ENCODE results near the gene CFAP251. TPM values are rescaled to one million over a fixed set of nuclear protein-coding genes. Genes with fewer than 3 reads are reported as not detected.

Gene CFAP251
- total RNA-seq, 1 experiment from 2014 or later: 3.8 TPM

- H3K36me3 Mint-ChIP-seq (ENCODE audit: insufficient read depth, unreplicated experiment): peaks cover 37% of the 10 kb centered on the region
- TF ChIP-seq, protein P1, sequence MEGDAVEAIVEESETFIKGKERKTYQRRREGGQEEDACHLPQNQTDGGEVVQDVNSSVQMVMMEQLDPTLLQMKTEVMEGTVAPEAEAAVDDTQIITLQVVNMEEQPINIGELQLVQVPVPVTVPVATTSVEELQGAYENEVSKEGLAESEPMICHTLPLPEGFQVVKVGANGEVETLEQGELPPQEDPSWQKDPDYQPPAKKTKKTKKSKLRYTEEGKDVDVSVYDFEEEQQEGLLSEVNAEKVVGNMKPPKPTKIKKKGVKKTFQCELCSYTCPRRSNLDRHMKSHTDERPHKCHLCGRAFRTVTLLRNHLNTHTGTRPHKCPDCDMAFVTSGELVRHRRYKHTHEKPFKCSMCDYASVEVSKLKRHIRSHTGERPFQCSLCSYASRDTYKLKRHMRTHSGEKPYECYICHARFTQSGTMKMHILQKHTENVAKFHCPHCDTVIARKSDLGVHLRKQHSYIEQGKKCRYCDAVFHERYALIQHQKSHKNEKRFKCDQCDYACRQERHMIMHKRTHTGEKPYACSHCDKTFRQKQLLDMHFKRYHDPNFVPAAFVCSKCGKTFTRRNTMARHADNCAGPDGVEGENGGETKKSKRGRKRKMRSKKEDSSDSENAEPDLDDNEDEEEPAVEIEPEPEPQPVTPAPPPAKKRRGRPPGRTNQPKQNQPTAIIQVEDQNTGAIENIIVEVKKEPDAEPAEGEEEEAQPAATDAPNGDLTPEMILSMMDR (IDR thresholded peaks at IDR 0.05; ENCODE audit: unreplicated experiment): no peak
- no peaks in the 10 kb centered on the region for H3K27me3 Mint-ChIP-seq (ENCODE audit: unreplicated experiment)
- peaks cover 14% of the 10 kb centered on the region for H3K4me1 Mint-ChIP-seq (ENCODE audit: low read depth, unreplicated experiment)
- peaks cover 8% of the 10 kb centered on the region for H3K9me3 Mint-ChIP-seq (ENCODE audit: low read depth, unreplicated experiment)
- CTCF ChIA-PET: interaction anchor here (0.7 to 1.7 kb wide), 6 partner anchors 19 to 107 kb away, joined by 3 to 5 read pairs (median 4); no protein-coding TSS in a partner anchor
- TSS peak; percentile 60 for BruUV-seq (replicated peaks)
- peak overlapping the region; percentile 53 for H3K27ac Mint-ChIP-seq (ENCODE audit: unreplicated experiment)
- intact Hi-C loops (cut with micrococcal nuclease; ENCODE audit: unreplicated experiment): loop anchor here (10.0 kb wide), 1 partner anchor 109 kb away; the partner anchor contains the start of gene CFAP251
- H3K4me3 Mint-ChIP-seq (ENCODE audit: low read depth, unreplicated experiment): peak overlapping the region; percentile 96
- DNase-seq: peak; percentile 78
Observed at GRCh38 chr12:122023339-122024131, 105.1 kb downstream of the CFAP251 start.

- H3K9me3 Mint-ChIP-seq (ENCODE audit: low read depth, unreplicated experiment): peaks cover 3% of the 10 kb centered on the region
- CTCF ChIA-PET: interaction anchor here (0.7 to 1.7 kb wide), 4 partner anchors 19 to 81 kb away, joined by 3 to 5 read pairs (median 4); no protein-coding TSS in a partner anchor
- peak overlapping the region; percentile 96 for H3K4me3 Mint-ChIP-seq (ENCODE audit: low read depth, unreplicated experiment)
- BruUV-seq (replicated peaks): no TSS peak
- TF ChIP-seq, protein P1 (IDR thresholded peaks at IDR 0.05; ENCODE audit: unreplicated experiment): no peak
- peaks cover 22% of the 10 kb centered on the region for H3K4me1 Mint-ChIP-seq (ENCODE audit: low read depth, unreplicated experiment)
- intact Hi-C loops (cut with micrococcal nuclease; ENCODE audit: unreplicated experiment): loop anchor here (10.0 kb wide), 1 partner anchor 109 kb away; the partner anchor contains the start of gene CFAP251
- peak overlapping the region; percentile 53 for H3K27ac Mint-ChIP-seq (ENCODE audit: unreplicated experiment)
- H3K27me3 Mint-ChIP-seq (ENCODE audit: unreplicated experiment): no peaks in the 10 kb centered on the region
- peaks cover 40% of the 10 kb centered on the region for H3K36me3 Mint-ChIP-seq (ENCODE audit: insufficient read depth, unreplicated experiment)
- DNase-seq: peak; percentile 74
Observed at GRCh38 chr12:122024132-122024785, 105.9 kb downstream of the CFAP251 start.

DNA sequence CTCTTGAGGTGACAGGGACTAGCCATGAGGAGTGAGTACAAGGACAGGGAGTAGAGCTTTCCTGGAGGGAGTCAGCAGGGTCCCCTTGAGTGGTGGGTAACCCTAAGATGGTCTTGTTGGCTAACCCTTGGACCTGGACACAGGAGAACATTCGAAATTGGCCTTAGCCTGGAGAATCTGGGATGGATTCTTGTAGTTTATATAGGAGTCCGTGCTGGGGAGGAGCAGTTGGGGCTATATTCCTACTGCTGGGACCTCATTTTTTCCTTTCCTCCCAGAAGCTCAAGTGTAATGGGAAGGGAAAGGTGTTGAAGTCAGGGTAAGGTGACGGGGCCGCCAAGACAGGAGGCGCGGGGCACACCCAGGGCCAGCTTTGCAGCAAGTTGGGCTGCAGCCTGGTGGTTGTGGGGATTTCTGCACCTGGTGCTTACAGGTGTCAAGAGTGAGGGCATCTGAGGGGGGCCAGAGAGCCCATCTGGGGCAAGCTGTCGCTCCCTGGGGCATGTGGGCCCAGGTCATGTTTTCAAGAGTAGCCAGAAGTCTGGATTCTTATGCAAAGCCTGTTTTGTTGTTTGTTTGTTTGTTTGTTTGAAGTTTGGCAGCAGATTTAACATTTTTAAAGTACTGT, 108.4 kb downstream of the CFAP251 start:
- BruUV-seq (replicated peaks): no TSS peak
- intact Hi-C loops (cut with micrococcal nuclease; ENCODE audit: unreplicated experiment): loop anchor here (10.0 kb wide), 1 partner anchor 112 kb away; the partner anchor contains the start of gene CFAP251
- CTCF ChIA-PET: no interaction called here
- Mint-ChIP-seq H3K9me3 (ENCODE audit: low read depth, unreplicated experiment) (no peaks in the 10 kb centered on the region), H3K27me3 (ENCODE audit: unreplicated experiment) (no peaks in the 10 kb centered on the region), H3K27ac (ENCODE audit: unreplicated experiment) (no peak overlapping the region), H3K4me3 (ENCODE audit: low read depth, unreplicated experiment) (no peak overlapping the region), H3K36me3 (ENCODE audit: insufficient read depth, unreplicated experiment) (peaks cover 30% of the 10 kb centered on the region), H3K4me1 (ENCODE audit: low read depth, unreplicated experiment) (peaks cover 39% of the 10 kb centered on the region)
- no peak for DNase-seq
- TF ChIP-seq, protein P1 (IDR thresholded peaks at IDR 0.05; ENCODE audit: unreplicated experiment): no peak

All from Calu3 (cell line).